Breast epithelium (tissue), 4 donors: ENCODE measurements around the gene AP3S1. TPM values are rescaled to one million over a fixed set of nuclear protein-coding genes. Genes with fewer than 3 reads are reported as not detected.
A peak's percentile ranks its signal among the peaks of the same experiment; 100 is the strongest.

Experiments used
- DNase-seq, 2 donors: peaks; one replicate each; pipeline ENCODE4 v3.0.0-alpha.2; 2019; ENCODE audit warnings: low spot score in 2 of 2
- H3K27ac ChIP-seq, 2 donors: fragments of 200-600 bp; sonication (generic) in 1 of 2; one replicate each; pipeline ENCODE4 v1.5.1; 2016 to 2019; ENCODE audit warnings: mild to moderate bottlenecking in 1 of 2
- H3K27me3 ChIP-seq, 2 donors: fragments of 200-600 bp; sonication (generic) in 1 of 2; one replicate each; pipeline versions ENCODE4 v1.5.1 to v1.6.0; 2017 to 2019; ENCODE audit warnings: control low read depth in 1 of 2, mild to moderate bottlenecking in 1 of 2
- H3K36me3 ChIP-seq: fragments of 200-600 bp; one replicate; pipeline ENCODE4 v1.5.1; 2019
- H3K4me1 ChIP-seq, 2 donors: fragments of 200-600 bp; sonication (generic); one replicate each; pipeline ENCODE4 v1.5.1; 2016 to 2019; ENCODE audit warnings: control low read depth in 1 of 2
- H3K4me3 ChIP-seq, 3 donors: fragments of 200-600 bp; sonication (generic); 1 replicate in 2 of 3; 2 replicates in 1 of 3; pipeline ENCODE4 v1.5.1; 2016 to 2019; ENCODE audit warnings: mild to moderate bottlenecking in 3 of 3, moderate library complexity in 2 of 3
- H3K9me3 ChIP-seq, 2 donors: fragments of 200-600 bp; sonication (generic) in 1 of 2; one replicate each; pipeline ENCODE4 v1.5.1; 2016 to 2019; ENCODE audit warnings: control low read depth in 1 of 2
- CTCF ChIP-seq, 3 donors: fragments of 450-650 bp; IDR thresholded peaks; one replicate each; pipeline ENCODE4 v1.5.1; 2016 to 2017; ENCODE audit warnings: antibody characterized with exemption in 3 of 3, mild to moderate bottlenecking in 3 of 3, moderate library complexity in 3 of 3
- POLR2A ChIP-seq: fragments of 450-650 bp; IDR thresholded peaks from one replicate; pipeline ENCODE4 v1.6.1; 2016; ENCODE audit warnings: antibody characterized with exemption, mild to moderate bottlenecking, moderate library complexity
- POLR2AphosphoS5 ChIP-seq, 3 donors: sonication (generic); formaldehyde crosslinking; IDR thresholded peaks; one replicate each; pipeline ENCODE4 v1.6.1; 2017; ENCODE audit warnings: antibody characterized with exemption in 3 of 3
- intact Hi-C: fragments of 100-400 bp; cut with DNase I; formaldehyde crosslinking; loops from one replicate; pipeline ENCODE4 v1.15.1; 2023; ENCODE audit warnings: low total_unique reads
- total RNA-seq, 3 donors: library from RNA; depleted of rRNA; stranded (reverse); fragments of >200 nt; gene quantifications; one replicate each; pipeline ENCODE4 v1.1.0, GENCODE V29; 2016

AP3S1 gene
- total RNA-seq = 10 to 100 TPM; 74.7 to 93.7 (median 89.9) TPM

DNA sequence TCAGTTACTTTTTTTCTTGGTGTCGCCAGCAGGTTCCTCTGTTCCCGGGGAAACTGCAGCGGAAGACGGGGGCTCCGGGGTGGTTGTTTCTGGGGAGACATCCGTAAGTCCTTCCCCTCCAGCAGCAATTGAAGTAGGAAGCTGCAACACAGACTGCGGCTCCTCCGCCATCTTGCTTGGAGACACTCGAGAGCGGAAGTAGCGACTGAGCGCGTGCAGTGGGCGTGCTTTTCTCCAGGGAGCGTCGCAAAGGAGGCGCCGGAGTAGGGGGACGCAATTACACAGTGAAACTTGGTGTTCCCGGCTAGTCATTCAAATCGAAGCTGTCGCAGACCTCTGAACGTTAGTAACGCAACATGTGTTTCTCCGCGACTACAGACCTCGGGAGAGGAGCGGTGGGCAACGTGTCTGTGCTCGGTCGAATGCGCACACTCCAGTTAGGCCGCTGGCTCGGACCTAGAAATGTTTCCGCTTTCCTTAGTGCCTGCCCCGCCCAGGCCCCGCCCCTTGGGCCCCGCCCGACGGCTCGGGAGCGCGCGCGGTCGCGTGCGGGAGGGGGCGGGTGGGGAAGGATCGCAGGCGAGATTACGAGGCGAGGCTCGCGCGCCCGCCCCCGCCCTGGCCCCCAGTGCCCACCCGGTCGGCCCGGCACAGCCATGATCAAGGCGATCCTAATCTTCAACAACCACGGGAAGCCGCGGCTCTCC, at the start of gene AP3S1, which contains the start of gene ATG12:
TSS of gene AP3S1 (plus strand) at position 554 of the 707 bp plus-strand sequence. CDS start at position 657, 103 bp downstream.
TSS of gene ATG12 (minus strand) at position 184 of the 707 bp plus-strand sequence. CDS start at position 171, 13 bp downstream.
- Histone ChIP-seq H3K4me1 (peaks cover 0 to 17% of the 10 kb centered on the region in 2 donors), H3K27me3 (no peaks in the 10 kb centered on the region), H3K27ac (peak within 1 kb of the TSS; percentile 91 to 94), H3K4me3 (peak within 1 kb of the TSS; percentile 75 to 84 (median 78)), H3K36me3 (peaks cover 1% of the 10 kb centered on the region), H3K9me3 (no peaks in the 10 kb centered on the region)
- TF ChIP-seq POLR2AphosphoS5 (IDR thresholded peaks at IDR 0.05) = peak in 2 of 3 donors; percentile 85 to 90
- TF ChIP-seq CTCF (IDR thresholded peaks at IDR 0.05) = no peak
- TF ChIP-seq POLR2A = peak; percentile 80
- intact Hi-C loops = no loop called here
- DNase-seq = peak; percentile 87 to 88

DNA sequence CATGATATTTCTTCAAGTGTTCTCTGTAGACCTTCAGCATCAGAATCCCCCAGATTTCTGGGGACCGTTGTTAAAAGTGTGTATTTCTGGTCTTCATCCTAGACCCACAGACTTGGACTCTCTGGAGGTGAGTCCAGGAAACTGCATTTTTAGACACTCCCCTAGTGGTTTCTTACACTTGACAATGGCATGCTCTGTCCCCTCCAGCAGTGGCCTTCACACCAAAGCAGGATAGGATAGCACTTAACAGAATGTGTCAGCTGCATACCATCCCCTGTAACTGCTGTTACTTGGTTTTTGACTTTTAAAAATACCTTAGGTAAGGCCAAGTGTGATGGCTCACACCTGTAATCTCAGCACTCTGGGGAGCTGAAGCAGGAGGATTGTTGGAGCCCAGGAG, 46.0 kb upstream of the AP3S1 start:
- Histone ChIP-seq H3K4me1 (no peaks in the 10 kb centered on the region), H3K27me3 (no peaks in the 10 kb centered on the region), H3K27ac (no peak overlapping the region), H3K9me3 (no peaks in the 10 kb centered on the region), H3K4me3 (no peak overlapping the region), H3K36me3 (no peaks in the 10 kb centered on the region)
- no peak for TF ChIP-seq POLR2AphosphoS5 (IDR thresholded peaks at IDR 0.05)
- TF ChIP-seq CTCF (IDR thresholded peaks at IDR 0.05) = no peak
- TF ChIP-seq POLR2A = no peak
- intact Hi-C loops = loop anchor here (1.0 kb wide), 1 partner anchor 14 kb away; no protein-coding TSS in a partner anchor
- no peak for DNase-seq

- DNase-seq = no peak
- H3K27me3 ChIP-seq = no peaks in the 10 kb centered on the region
- H3K36me3 ChIP-seq = no peaks in the 10 kb centered on the region
- no peak overlapping the region for H3K27ac ChIP-seq
- no peaks in the 10 kb centered on the region for H3K4me1 ChIP-seq
- H3K4me3 ChIP-seq = no peak overlapping the region
- intact Hi-C loops = no loop called here
- no peaks in the 10 kb centered on the region for H3K9me3 ChIP-seq
- no peak for TF ChIP-seq CTCF (IDR thresholded peaks at IDR 0.05)
- no peak for TF ChIP-seq POLR2A
- TF ChIP-seq POLR2AphosphoS5 (IDR thresholded peaks at IDR 0.05) = no peak
These were observed 45.1 kb upstream of the AP3S1 start for GRCh38 chr5:115796656-115797055.

GRCh38 chr5:115798252-115798651, 43.5 kb upstream of the AP3S1 start:
- H3K27me3 ChIP-seq = no peaks in the 10 kb centered on the region
- no peaks in the 10 kb centered on the region for H3K36me3 ChIP-seq
- intact Hi-C loops = no loop called here
- H3K4me1 ChIP-seq = no peaks in the 10 kb centered on the region
- no peak for TF ChIP-seq POLR2AphosphoS5 (IDR thresholded peaks at IDR 0.05)
- no peak for TF ChIP-seq CTCF (IDR thresholded peaks at IDR 0.05)
- TF ChIP-seq POLR2A = no peak
- no peaks in the 10 kb centered on the region for H3K9me3 ChIP-seq
- DNase-seq = no peak
- no peak overlapping the region for H3K27ac ChIP-seq
- no peak overlapping the region for H3K4me3 ChIP-seq

- H3K27me3 ChIP-seq = no peaks in the 10 kb centered on the region
- DNase-seq = no peak
- H3K27ac ChIP-seq = no peak overlapping the region
- H3K9me3 ChIP-seq = no peaks in the 10 kb centered on the region
- no peaks in the 10 kb centered on the region for H3K36me3 ChIP-seq
- H3K4me1 ChIP-seq = no peaks in the 10 kb centered on the region
- TF ChIP-seq POLR2A = no peak
- TF ChIP-seq CTCF (IDR thresholded peaks at IDR 0.05) = no peak
- no peak for TF ChIP-seq POLR2AphosphoS5 (IDR thresholded peaks at IDR 0.05)
- intact Hi-C loops = no loop called here
- no peak overlapping the region for H3K4me3 ChIP-seq
These were observed 41.6 kb upstream of the AP3S1 start for GRCh38 chr5:115800108-115800507.
